Hindlimb muscle (tissue), 1 donor: ENCODE data around the gene C19orf53. TPM values are rescaled to one million over a fixed set of nuclear protein-coding genes. Genes with fewer than 3 reads are reported as not detected.

Source experiments
- DNase-seq: peaks from one replicate; pipeline ENCODE4 v3.0.0-alpha.2; 2013
- polyA plus RNA-seq: library from polyadenylated mRNA; unstranded; fragments of 120-200 nt; gene quantifications from one replicate; pipeline ENCODE4 v1.2.1, GENCODE V29; 2013; ENCODE audit not compliant: insufficient read length

The C19orf53 gene
- polyA plus RNA-seq, 1 donor, result 114 TPM

- peak; percentile 63 for DNase-seq
Observed at GRCh38 chr19:13796301-13797057, 22.2 kb downstream of the C19orf53 start.

GRCh38 chr19:13797058-13797440 lies 22.8 kb downstream of the C19orf53 start:
- no peak for DNase-seq

GRCh38 chr19:13797870-13798269 lies 23.6 kb downstream of the C19orf53 start:
- DNase-seq, result no peak

GRCh38 chr19:13799669-13800068 lies 25.4 kb downstream of the C19orf53 start:
- DNase-seq, result no peak

GRCh38 chr19:13803038-13803437 lies 28.8 kb downstream of the C19orf53 start:
- no peak for DNase-seq

- DNase-seq, result no peak
Observed at GRCh38 chr19:13804830-13805683, 30.8 kb downstream of the C19orf53 start.

GRCh38 chr19:13806728-13807127 lies 32.5 kb downstream of the C19orf53 start:
- DNase-seq, result no peak

GRCh38 chr19:13807421-13808021 lies 33.3 kb downstream of the C19orf53 start:
- no peak for DNase-seq

- DNase-seq, result no peak
Observed at GRCh38 chr19:13808856-13809255, 34.6 kb downstream of the C19orf53 start.

- no peak for DNase-seq
Observed at GRCh38 chr19:13812544-13812943, 38.3 kb downstream of the C19orf53 start.

- DNase-seq, result no peak
Observed at GRCh38 chr19:13813147-13813546, 38.9 kb downstream of the C19orf53 start.

GRCh38 chr19:13814550-13814949 lies 40.3 kb downstream of the C19orf53 start:
- DNase-seq, result no peak

GRCh38 chr19:13817018-13817614 lies 42.9 kb downstream of the C19orf53 start:
- no peak for DNase-seq

- DNase-seq, result no peak
Observed at GRCh38 chr19:13817615-13818371, 43.5 kb downstream of the C19orf53 start.

- no peak for DNase-seq
Observed at GRCh38 chr19:13819238-13819637, 45.0 kb downstream of the C19orf53 start.

GRCh38 chr19:13821292-13821691 lies 47.0 kb downstream of the C19orf53 start:
- no peak for DNase-seq

GRCh38 chr19:13823256-13823655 lies 49.0 kb downstream of the C19orf53 start:
- DNase-seq, result no peak

GRCh38 chr19:13823901-13824300 lies 49.6 kb downstream of the C19orf53 start:
- DNase-seq, result no peak

GRCh38 chr19:13824703-13825102 lies 50.4 kb downstream of the C19orf53 start:
- DNase-seq, result no peak

GRCh38 chr19:13825489-13826441 lies 51.5 kb downstream of the C19orf53 start:
- DNase-seq, result no peak

- DNase-seq, result no peak
Observed at GRCh38 chr19:13826652-13827235, 52.5 kb downstream of the C19orf53 start.
